ENCODE results near the gene SLC36A1. TPM values are rescaled to one million over a fixed set of nuclear protein-coding genes. Genes with fewer than 3 reads are reported as not detected.

SLC36A1 gene
- total RNA-seq, 2 donors from 2014 or later, result 15.4 to 33.3 TPM

- no peak for TF ChIP-seq CTCF (conservative IDR thresholded peaks at IDR 0.05)
- Mint-ChIP-seq H3K9me3 (peaks cover 36% of the 10 kb centered on the region), H3K4me3 (no peak overlapping the region), H3K36me3 (ENCODE audit: low read depth) (peaks cover 26% of the 10 kb centered on the region), H3K27ac (no peak overlapping the region), H3K27me3 (ENCODE audit: insufficient read depth) (no peaks in the 10 kb centered on the region), H3K4me1 (no peaks in the 10 kb centered on the region)
- Histone ChIP-seq H3K36me3 (ENCODE audit: control insufficient read depth, insufficient read depth, low read length) (no peaks in the 10 kb centered on the region), H3K9ac (ENCODE audit: extremely low read depth, low read length, poor library complexity, severe bottlenecking) (no peak overlapping the region), H3K27me3 (ENCODE audit: control insufficient read depth, insufficient read depth, low read length, poor library complexity, severe bottlenecking) (no peaks in the 10 kb centered on the region), H3K4me3 (ENCODE audit: low read length) (no peak overlapping the region), H3K4me1 (ENCODE audit: control insufficient read depth, insufficient read depth, low read length) (no peaks in the 10 kb centered on the region), H3K27ac (ENCODE audit: low read depth, low read length) (no peak overlapping the region), H3K9me3 (ENCODE audit: control insufficient read depth, low read length) (peaks cover 36% of the 10 kb centered on the region)
- WGBS, 2 experiments (ENCODE audit: insufficient coverage in 1 of 2, insufficient read length in 1 of 2), result 91 to 94% methylated on average over 3 of the region's 3 CpGs
- DNase-seq, result no peak
Observed at GRCh38 chr5:151414536-151414935, 32.9 kb upstream of the SLC36A1 start.

GRCh38 chr5:151417712-151418111 is 29.7 kb upstream of the SLC36A1 start:
- Histone ChIP-seq H3K9ac (ENCODE audit: extremely low read depth, low read length, poor library complexity, severe bottlenecking) (no peak overlapping the region), H3K27ac (ENCODE audit: low read depth, low read length) (no peak overlapping the region), H3K27me3 (ENCODE audit: control insufficient read depth, insufficient read depth, low read length, poor library complexity, severe bottlenecking) (no peaks in the 10 kb centered on the region), H3K9me3 (ENCODE audit: control insufficient read depth, low read length) (peaks cover 45% of the 10 kb centered on the region), H3K4me3 (ENCODE audit: low read length) (peak overlapping the region; percentile 40), H3K36me3 (ENCODE audit: control insufficient read depth, insufficient read depth, low read length) (no peaks in the 10 kb centered on the region), H3K4me1 (ENCODE audit: control insufficient read depth, insufficient read depth, low read length) (peaks cover 5% of the 10 kb centered on the region)
- H3K4me1 Mint-ChIP-seq, result peaks cover 5% of the 10 kb centered on the region
- H3K36me3 Mint-ChIP-seq (ENCODE audit: low read depth), result peaks cover 30% of the 10 kb centered on the region
- TF ChIP-seq CTCF (conservative IDR thresholded peaks at IDR 0.05), result no peak
- no peak overlapping the region for H3K4me3 Mint-ChIP-seq
- DNase-seq, result peak; percentile 47
- H3K27ac Mint-ChIP-seq, result no peak overlapping the region
- H3K27me3 Mint-ChIP-seq (ENCODE audit: insufficient read depth), result peaks cover 1% of the 10 kb centered on the region
- H3K9me3 Mint-ChIP-seq, result peaks cover 50% of the 10 kb centered on the region

GRCh38 chr5:151420127-151420526 is 27.3 kb upstream of the SLC36A1 start:
- Mint-ChIP-seq H3K4me3 (no peak overlapping the region), H3K36me3 (ENCODE audit: low read depth) (peaks cover 30% of the 10 kb centered on the region), H3K9me3 (peaks cover 50% of the 10 kb centered on the region), H3K4me1 (peaks cover 7% of the 10 kb centered on the region), H3K27me3 (ENCODE audit: insufficient read depth) (peaks cover 1% of the 10 kb centered on the region), H3K27ac (no peak overlapping the region)
- H3K9ac ChIP-seq (ENCODE audit: extremely low read depth, low read length, poor library complexity, severe bottlenecking), result no peak overlapping the region
- no peaks in the 10 kb centered on the region for H3K36me3 ChIP-seq (ENCODE audit: control insufficient read depth, insufficient read depth, low read length)
- no peak overlapping the region for H3K4me3 ChIP-seq (ENCODE audit: low read length)
- H3K4me1 ChIP-seq (ENCODE audit: control insufficient read depth, insufficient read depth, low read length), result peaks cover 5% of the 10 kb centered on the region
- H3K27me3 ChIP-seq (ENCODE audit: control insufficient read depth, insufficient read depth, low read length, poor library complexity, severe bottlenecking), result no peaks in the 10 kb centered on the region
- no peak overlapping the region for H3K27ac ChIP-seq (ENCODE audit: low read depth, low read length)
- H3K9me3 ChIP-seq (ENCODE audit: control insufficient read depth, low read length), result peaks cover 45% of the 10 kb centered on the region
- no peak for DNase-seq
- WGBS, 2 experiments (ENCODE audit: insufficient coverage in 1 of 2, insufficient read length in 1 of 2), result 89 to 97% methylated on average over 6 of the region's 6 CpGs
- no peak for TF ChIP-seq CTCF (conservative IDR thresholded peaks at IDR 0.05)
